ENCODE results near the gene CORO7. TPM values are rescaled to one million over a fixed set of nuclear protein-coding genes. Genes with fewer than 3 reads are reported as not detected.

CORO7 gene
- total and polyA plus RNA-seq, 10 donors, result 29.7 to 177 (median 117) TPM

DNA sequence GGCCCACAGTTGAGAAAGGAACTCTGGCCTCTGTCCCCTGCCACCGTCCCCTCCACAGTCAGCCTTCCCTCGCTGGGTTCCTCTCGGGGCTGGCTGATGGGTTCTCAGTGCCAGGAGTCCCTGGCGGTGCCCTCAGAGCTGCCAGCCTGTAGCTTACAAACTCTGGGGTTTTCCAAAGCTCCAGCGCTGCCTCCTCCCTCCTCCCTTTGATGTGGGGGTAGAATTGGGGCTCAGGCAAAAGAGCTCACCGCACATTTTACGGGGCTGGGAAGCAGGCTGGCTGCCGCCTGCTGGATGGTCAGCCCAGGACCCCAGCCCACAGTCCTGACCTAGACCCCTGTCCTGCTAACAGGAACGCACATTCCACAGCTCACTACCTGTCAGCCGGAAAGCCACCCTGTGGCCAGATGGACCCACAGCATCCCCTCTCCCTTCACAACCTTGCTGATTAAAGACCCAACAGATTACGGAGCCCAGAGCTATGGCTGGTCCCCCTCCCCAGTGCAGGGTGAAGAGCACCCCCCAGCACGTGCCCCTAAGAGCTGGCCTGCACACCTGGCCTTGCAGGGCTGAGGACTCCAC lies 38.7 kb downstream of the CORO7 start:
- intact Hi-C loops (cut with DNase I; ENCODE audit: low total_unique reads), result no loop called here
- no peak for TF ChIP-seq CTCF (IDR thresholded peaks at IDR 0.05 in 8 of 11, conservative IDR thresholded peaks at IDR 0.05 in 3 of 11)
- peak in 1 of 3 donors; percentile 3 for TF ChIP-seq POLR2AphosphoS5 (IDR thresholded peaks at IDR 0.05)
- H3K4me1 ChIP-seq, result peaks cover 8 to 87% (median 42%) of the 10 kb centered on the region in 6 donors
- H3K36me3 ChIP-seq, result peaks cover 0 to 91% (median 32%) of the 10 kb centered on the region in 6 donors
- no peak overlapping the region for H3K4me3 ChIP-seq
- H3K9me3 ChIP-seq, result no peaks in the 10 kb centered on the region
- DNase-seq, result no peak
- 65 to 88% (median 85%) methylated on average over 5 to 12 of the region's 12 CpGs for WGBS, 5 donors
- H3K27me3 ChIP-seq (replicated peaks in 1 of 7), result no peaks in the 10 kb centered on the region
- peak overlapping the region in 4 of 8 donors; percentile 28 to 84 (median 82) for H3K27ac ChIP-seq

DNA sequence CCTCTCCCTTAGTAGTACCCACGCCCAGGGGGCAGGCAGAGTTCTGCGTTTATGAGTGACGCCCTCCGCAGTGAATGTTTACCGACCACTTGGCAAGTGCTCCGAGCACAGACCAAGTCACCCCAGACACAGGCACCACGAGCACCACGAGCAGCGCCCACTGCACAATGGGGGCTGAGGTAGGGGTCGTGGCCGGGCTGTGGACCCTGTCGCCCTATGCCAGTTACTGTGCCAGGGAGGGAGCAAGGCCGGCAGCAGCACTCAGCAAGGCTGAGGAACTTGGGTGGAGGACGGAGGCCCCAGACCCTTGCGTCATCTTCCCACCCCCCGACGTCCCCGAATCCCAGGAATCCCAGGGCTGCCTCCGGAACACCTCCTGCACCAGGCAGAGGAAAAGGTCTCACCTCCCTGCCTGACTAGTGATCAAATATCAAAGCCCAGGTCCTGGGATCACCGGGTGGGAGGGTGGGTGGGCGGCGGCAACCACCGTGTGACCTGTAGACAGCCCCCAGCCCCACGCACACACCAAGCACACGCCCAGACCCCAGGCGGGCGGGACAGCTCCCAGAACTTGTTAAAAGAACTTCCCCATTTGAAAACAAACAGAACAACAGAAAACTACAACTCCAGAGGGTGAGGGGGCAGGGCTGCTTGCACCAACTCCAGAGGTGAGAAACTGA lies 39.4 kb downstream of the CORO7 start:
- Histone ChIP-seq H3K4me3 (no peak overlapping the region), H3K4me1 (peaks cover 14 to 93% (median 49%) of the 10 kb centered on the region in 6 donors), H3K36me3 (peaks cover 0 to 85% (median 26%) of the 10 kb centered on the region in 6 donors), H3K27ac (peak overlapping the region in 6 of 8 donors; percentile 20 to 86 (median 82)), H3K9me3 (no peaks in the 10 kb centered on the region), H3K27me3 (replicated peaks in 1 of 7) (no peaks in the 10 kb centered on the region)
- no peak for DNase-seq
- intact Hi-C loops (cut with DNase I; ENCODE audit: low total_unique reads), result no loop called here
- no peak for TF ChIP-seq CTCF (IDR thresholded peaks at IDR 0.05 in 8 of 11, conservative IDR thresholded peaks at IDR 0.05 in 3 of 11)
- no peak for TF ChIP-seq POLR2A (IDR thresholded peaks at IDR 0.05)
- TF ChIP-seq POLR2AphosphoS5 (IDR thresholded peaks at IDR 0.05), result no peak
- 80 to 89% (median 86%) methylated on average over 18 to 27 of the region's 27 CpGs for WGBS, 5 donors

- Histone ChIP-seq H3K27me3 (replicated peaks in 1 of 7) (no peaks in the 10 kb centered on the region), H3K27ac (peak overlapping the region in 7 of 8 donors; percentile 29 to 86 (median 82)), H3K4me3 (peak overlapping the region in 1 of 8 donors; percentile 9), H3K9me3 (no peaks in the 10 kb centered on the region), H3K4me1 (peaks cover 17 to 93% (median 55%) of the 10 kb centered on the region in 6 donors), H3K36me3 (peaks cover 0 to 77% (median 19%) of the 10 kb centered on the region in 6 donors)
- TF ChIP-seq POLR2AphosphoS5 (IDR thresholded peaks at IDR 0.05) (peak; percentile 33 to 77 (median 52)), POLR2A (IDR thresholded peaks at IDR 0.05) (no peak)
- WGBS, 5 donors, result 75 to 91% (median 84%) methylated on average over 7 to 31 of the region's 31 CpGs
- intact Hi-C loops (cut with DNase I; ENCODE audit: low total_unique reads), result no loop called here
- peak; percentile 77 for DNase-seq
Measured at GRCh38 chr16:4376126-4376892, 40.1 kb downstream of the CORO7 start.

DNA sequence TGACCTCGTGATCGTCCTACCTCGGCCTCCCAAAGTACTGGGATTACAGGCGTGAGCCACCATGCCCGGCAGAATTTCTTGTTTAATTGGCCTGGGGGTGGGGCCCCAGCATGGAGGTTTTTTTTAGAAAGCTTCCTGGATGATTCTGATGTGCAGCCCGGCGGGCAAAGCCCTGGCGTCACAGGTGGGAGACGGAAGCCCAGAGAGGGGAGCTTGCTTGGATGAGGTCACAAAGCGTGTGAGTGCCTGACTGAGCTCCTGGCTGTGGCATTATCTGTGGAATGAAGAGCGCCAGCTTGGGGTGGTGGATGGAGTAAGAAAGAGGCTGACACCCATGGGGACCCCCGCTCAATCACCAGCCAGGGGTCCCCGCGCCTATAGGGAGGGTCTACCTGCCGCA lies 40.7 kb downstream of the CORO7 start:
- Histone ChIP-seq H3K27ac (peak overlapping the region in 7 of 8 donors; percentile 29 to 86 (median 82)), H3K4me3 (no peak overlapping the region), H3K9me3 (no peaks in the 10 kb centered on the region), H3K36me3 (peaks cover 0 to 71% (median 14%) of the 10 kb centered on the region in 6 donors), H3K4me1 (peaks cover 18 to 97% (median 59%) of the 10 kb centered on the region in 6 donors), H3K27me3 (replicated peaks in 1 of 7) (no peaks in the 10 kb centered on the region)
- no peak for DNase-seq
- 86 to 91% (median 89%) methylated on average over 15 of the region's 15 CpGs for WGBS, 5 donors
- TF ChIP-seq CTCF (IDR thresholded peaks at IDR 0.05 in 8 of 11, conservative IDR thresholded peaks at IDR 0.05 in 3 of 11) (no peak), POLR2A (IDR thresholded peaks at IDR 0.05) (no peak), POLR2AphosphoS5 (IDR thresholded peaks at IDR 0.05) (no peak)
- intact Hi-C loops (cut with DNase I; ENCODE audit: low total_unique reads), result no loop called here
